SKM-1 treated with dmso at 0.1 percent for 144 hours (cell line): Measurements from ENCODE around the gene RAPGEF3.

Source experiments
- DNase-seq: peaks from one replicate; lab custom pipeline; 2025; ENCODE audit not compliant: unreplicated experiment; lab: John Stamatoyannopoulos, UW

Gene RAPGEF3, protein sequence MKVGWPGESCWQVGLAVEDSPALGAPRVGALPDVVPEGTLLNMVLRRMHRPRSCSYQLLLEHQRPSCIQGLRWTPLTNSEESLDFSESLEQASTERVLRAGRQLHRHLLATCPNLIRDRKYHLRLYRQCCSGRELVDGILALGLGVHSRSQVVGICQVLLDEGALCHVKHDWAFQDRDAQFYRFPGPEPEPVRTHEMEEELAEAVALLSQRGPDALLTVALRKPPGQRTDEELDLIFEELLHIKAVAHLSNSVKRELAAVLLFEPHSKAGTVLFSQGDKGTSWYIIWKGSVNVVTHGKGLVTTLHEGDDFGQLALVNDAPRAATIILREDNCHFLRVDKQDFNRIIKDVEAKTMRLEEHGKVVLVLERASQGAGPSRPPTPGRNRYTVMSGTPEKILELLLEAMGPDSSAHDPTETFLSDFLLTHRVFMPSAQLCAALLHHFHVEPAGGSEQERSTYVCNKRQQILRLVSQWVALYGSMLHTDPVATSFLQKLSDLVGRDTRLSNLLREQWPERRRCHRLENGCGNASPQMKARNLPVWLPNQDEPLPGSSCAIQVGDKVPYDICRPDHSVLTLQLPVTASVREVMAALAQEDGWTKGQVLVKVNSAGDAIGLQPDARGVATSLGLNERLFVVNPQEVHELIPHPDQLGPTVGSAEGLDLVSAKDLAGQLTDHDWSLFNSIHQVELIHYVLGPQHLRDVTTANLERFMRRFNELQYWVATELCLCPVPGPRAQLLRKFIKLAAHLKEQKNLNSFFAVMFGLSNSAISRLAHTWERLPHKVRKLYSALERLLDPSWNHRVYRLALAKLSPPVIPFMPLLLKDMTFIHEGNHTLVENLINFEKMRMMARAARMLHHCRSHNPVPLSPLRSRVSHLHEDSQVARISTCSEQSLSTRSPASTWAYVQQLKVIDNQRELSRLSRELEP

DNA sequence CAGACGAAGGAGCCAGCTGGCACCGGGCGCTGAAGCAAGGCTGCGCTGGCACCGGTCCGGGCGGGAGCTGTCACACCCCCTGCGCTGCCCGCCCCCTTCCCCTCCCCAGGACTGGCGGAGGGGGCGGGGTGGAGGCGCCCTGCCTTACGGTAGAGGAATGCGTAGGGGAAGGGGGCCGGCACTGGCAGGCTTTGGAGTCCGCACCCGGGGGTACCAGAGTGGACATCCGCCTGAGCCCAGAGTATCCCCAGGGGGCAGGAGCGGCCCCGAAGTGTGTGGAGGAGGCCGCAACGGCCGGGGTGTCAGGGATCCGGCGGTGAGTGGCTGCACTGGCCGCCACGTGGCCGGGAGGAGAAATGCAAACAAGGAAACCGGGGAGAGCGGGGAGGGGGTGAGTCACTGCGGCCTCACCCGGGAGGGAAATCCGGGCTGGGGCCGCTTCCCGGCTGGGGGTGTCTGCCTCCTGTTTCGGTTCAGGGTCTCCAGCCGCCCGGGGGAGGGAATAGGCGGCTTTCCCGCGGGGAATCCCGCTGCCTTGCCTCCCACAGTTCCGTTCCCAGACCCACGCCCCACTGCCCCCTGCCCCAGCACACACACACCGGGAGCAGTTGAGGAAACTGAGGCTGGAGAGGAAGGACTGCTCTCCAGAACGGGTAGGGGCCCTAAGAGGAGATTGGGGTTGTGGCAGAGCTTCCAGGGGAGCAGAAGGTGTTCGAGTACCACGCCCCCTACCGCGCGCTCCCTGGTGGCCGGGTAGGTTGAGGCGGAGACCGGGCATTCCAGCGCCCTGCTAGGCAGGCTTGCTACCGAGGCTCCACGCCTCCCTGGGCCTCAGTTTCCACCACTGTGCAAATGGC is at the start of gene RAPGEF3:
RAPGEF3 (minus strand) TSS at position 47 of the 857 bp plus-strand sequence. CDS start 324 bp downstream, outside the sequence.
- peak; percentile 63 for DNase-seq

DNA sequence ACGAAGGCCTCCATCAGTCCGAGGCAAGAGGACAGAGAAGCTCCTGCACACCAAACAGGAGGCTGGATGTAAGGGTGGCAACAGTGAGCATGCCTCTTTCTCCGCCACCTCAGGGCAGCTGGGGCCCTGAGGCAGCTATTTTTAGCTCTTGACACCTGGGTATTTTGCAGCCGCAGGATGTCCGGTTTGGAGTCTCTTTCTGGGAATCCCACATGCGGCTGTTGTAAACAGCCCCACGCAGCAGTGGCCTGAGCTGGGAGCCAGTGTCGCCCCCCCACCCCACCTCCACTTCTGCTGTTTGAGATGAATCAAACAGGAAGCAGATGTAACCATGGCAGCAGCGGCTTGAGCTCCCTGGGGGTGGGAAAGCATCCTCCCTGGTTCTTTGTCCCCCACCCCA is 49.4 kb upstream of the RAPGEF3 start:
- DNase-seq: no peak

DNA sequence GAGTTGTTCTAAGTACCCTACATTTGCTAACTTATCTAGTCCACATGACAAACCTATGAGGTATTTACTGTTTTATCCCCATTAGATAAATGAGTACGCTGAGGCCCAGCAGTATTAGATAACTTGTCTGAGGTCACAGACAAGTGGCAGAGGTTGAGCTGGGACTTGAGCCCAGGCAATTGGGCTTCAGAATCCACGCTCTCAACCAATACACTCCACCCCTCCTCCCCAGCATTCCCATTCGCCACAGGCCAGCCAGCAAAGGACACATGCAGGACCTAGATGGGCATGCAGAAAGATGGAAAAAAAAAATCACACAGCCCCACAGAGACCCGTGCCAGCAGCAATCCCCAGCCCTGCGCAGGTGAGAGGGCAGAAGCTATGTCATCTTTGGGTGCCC is 48.7 kb upstream of the RAPGEF3 start:
- no peak for DNase-seq

DNA sequence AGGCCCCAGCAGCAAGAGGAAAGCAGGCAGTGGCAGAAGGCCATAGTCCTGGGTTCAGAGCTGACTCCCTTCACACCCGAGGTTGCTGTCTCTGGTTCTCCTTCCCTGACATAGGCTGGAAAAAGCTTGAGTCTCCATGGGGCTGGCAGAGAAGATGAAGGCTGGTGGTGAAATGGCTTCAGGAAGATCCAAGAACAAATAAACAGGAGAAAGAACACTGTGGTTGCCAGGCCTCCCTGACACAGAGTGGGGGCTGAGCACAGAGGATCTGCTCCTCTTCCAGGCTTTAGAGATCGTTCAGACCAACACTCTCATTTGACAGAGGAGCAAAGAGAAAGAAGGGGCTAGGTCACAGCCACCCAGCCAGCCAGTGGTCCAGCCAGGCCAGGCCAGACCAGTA is 46.7 kb upstream of the RAPGEF3 start:
- no peak for DNase-seq

DNA sequence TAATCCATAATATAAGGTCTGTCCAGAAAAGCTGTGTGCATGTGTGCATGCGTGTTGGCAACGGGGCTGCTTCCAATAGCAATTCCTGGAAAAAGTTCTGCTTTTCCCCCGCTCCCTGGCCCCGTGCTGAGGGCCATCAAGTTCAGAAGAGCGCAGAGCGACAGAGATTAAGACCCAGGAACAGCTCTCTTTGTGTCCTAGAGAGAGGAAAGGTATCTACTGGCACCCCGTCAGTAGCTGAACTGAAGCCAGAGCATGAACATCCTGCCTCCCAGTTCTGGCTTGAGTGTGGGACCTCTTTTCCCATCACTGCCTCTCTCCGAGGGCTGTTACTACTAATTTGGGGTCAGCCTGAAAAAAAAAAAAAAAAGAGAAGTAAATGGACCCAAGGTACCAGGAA is 45.5 kb upstream of the RAPGEF3 start:
- no peak for DNase-seq

DNA sequence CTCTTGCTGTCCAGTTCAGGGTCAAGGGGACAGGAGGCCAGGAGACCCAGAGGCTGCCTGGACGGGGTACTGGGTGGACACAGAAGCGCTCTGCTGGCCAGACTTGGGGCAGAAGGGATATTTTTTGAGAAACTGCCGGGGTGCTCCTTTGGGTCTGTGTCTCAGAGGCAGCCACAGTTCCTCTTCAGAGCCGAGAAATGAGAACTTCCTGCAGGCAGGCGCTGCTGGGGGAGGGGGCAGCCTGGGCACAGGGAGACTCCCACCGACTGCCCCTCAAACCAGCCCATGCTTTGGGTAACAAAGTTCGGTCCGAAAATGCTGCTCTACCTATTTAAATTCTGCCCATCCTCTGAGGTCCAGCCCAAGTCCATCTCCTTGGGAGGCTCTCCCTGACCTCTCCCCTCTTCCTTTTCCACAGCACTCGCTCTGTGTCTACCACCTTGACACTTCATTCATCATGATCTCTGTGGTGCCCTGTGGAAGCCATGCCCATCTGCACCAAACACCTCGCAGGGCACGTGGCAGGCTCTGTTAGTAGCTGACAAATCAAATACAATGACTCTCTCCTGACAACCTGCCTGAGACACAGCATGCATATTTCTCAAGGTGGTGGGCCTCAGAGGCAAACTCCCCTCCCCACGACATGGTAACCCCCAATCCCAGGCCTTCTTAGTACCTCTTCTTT is 44.7 kb upstream of the RAPGEF3 start:
- peak; percentile 5 for DNase-seq

DNA sequence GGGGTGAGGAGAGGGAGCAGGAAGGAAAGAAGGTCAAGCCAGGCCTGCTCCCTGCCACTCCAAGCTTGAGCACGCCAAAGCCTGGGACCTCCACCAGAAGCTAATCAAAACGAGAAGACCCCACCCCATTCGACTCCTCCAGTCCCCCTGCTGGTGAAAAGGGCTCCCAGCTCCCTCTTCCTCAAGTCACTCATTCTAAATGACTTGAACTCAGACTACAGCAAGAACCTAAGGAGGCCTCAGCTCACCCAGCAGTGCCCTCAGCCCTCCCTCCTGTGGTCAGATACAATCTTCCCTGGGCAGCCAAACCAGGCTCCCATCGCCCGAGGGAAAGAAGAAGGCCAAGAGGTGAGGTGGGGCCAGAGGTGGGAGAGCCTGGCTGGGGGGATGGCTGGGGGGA is 43.6 kb upstream of the RAPGEF3 start:
- no peak for DNase-seq

DNA sequence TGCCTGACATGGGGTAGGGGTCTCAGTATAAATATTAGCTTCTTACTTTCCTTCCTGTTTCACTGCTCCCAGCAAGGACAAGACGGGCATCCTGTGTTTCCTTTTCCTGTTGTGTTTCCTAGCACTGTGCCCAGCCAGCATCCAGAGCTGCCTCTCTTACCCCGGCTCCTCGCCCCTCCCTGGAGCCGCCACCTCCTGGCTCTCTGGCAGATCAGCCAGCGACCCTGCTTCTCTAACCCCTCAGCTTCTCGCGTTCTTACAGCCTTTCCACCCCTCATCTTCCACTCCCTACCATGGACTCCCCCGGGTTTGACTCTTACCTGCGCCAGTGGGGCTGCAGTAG is 43.2 kb upstream of the RAPGEF3 start:
- no peak for DNase-seq

DNA sequence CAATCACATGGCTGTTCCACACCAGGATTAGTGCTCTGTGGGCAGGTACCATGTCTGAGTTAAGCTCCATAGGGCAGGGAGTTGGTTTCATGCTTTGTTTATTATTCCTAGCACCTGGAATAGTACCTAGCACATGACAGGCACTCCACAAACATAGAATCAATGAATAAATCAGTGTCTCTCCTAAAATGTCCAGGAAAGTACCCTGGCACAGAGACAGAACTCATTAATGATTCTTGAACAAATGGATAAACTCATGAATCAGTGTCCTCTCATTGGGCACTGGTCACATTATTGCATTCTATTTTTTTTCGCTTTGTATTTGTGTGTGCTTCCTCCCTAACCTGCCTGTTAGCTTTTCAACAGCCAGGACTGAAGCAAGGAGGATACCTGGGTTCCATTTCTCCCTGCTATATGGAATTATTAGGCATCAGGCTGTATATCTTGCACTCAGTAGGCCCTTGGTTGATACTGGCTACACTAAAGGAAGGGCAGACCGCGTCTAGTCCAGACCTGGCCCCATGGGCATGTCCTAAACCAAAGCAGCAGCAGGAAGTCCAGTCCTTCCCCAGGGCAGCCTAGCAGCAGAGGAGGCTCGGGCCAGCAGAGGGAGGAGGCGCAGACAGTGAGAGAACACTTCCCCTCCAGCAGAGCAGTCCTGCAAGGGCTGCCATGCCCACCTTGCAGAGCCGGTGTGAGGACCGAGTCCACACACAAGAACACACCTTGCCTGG is 42.7 kb upstream of the RAPGEF3 start:
- DNase-seq: peak; percentile 10

DNA sequence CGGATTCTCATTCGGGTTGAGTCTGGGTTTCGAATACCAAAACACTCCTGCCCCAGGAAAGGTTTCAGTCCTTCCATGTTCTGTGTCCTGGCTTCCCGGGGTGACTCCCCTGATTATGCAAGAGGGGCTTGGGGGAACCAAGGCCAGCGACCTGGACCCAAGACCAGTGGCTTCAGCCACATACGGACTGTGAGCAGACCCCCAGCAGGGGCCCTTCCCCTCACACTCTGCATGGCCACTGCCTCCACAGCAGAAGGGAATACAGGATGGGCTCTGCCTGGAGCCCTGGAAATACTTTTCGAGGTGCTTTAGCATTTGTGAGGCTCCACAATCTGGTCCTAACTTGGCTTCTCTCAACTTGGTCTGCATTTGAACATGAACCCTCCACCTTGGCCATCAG is 41.9 kb upstream of the RAPGEF3 start:
- no peak for DNase-seq

DNA sequence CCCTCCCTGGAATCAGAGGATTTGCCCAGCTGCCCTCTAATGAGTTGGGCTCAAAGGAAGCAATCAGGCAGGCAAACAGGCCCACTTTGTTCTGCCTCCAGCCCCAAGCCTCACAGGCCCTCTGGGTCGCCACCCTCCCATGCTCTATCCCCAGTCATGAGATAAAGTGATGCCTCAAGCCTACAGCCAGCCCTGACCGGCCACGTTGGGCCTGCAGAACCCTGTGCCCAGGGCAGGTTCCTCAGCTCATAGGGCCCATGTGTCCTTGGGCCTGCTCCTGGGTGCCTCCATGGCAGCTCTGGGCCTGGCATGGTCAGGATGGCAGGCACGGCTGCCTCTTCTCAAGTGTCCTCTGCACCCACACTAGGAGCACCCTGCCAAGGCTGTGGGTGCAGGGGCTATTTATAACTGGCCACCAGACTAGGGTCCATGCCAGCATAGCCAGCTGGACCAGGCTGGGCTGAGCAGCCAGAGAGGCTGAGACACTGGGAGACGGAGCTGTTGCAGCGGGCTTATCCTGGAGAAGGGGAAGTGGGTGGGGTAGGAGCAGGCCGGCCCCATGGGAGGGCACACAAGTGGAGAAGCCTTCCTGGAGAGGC is 40.8 kb upstream of the RAPGEF3 start:
- DNase-seq: no peak

DNA sequence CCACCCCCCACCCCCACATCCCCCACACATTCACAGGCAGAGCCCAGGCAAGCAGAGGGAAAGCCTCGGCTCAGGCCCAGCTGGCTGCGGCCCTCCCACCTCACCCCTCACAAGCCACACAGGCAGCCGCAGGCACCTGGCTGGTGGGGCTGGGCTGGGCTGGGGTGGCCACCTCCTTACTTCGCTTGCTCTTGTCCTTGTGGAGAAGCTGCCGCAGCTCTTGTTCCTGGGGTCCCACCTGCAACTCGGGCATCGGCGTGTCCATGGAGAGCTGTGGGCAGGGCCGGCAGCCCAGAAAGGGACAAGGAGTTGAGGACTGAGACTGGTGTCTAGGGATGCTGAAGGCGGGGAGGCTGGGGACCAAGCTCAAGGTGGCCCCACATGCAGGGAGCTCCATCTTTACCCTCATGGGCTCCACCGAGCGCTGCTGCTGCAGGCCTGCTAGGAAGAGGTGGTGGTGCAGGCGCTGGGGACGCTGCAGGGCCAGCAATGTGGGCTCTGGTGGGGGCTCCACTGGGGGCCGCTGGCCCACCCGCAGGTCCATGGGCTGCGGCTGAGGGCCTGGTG is 39.8 kb upstream of the RAPGEF3 start:
- no peak for DNase-seq

DNA sequence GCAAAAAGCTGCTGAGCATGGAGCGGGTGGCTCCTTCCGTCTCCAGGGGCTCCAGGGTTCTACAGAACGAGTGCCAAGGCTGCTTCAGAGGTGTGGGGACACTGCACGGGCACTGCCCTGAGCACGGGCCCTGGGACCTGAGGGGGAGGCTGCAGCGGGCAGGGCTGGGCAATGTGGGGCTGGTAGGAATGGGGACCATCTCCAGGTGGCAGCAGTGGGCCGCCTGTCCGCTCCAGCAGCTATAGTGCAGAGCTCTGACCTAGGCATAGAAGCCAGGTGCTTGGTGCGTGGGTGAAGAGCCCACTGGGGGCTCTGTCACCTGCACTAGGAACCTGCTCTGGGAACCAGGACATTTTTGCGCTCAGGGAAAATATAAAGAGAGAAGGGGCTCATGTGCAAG is 38.8 kb upstream of the RAPGEF3 start:
- no peak for DNase-seq

DNA sequence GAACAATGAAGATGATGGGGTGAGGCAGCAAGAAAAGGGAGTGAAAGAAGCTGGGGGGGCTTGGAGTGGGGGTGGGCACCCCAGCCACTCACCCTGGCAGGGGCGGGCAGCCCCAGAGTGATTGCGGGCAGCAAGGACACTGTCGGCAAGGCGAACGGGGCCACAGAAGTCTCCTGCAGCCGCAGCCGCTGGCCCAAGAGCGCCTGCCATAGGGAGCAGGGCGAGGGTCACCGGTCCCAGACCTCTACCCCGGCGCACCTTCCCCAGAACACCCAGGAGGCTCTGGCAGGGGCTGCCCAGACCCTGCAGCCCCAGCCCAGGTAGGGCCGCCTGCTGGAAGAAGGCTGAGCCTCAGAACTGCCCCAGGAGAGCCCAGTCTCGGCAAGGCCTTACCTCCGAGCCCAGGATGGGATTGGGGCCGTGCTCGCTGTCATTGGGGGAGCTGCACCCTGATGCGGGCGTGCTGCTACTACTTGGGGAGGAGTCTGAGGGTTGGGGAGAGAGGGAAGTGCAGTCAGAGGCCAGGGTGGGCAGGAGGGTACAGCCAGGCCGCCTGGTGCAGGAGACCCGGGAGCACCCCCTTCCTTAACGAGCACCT is 37.2 kb upstream of the RAPGEF3 start:
- DNase-seq: no peak

DNA sequence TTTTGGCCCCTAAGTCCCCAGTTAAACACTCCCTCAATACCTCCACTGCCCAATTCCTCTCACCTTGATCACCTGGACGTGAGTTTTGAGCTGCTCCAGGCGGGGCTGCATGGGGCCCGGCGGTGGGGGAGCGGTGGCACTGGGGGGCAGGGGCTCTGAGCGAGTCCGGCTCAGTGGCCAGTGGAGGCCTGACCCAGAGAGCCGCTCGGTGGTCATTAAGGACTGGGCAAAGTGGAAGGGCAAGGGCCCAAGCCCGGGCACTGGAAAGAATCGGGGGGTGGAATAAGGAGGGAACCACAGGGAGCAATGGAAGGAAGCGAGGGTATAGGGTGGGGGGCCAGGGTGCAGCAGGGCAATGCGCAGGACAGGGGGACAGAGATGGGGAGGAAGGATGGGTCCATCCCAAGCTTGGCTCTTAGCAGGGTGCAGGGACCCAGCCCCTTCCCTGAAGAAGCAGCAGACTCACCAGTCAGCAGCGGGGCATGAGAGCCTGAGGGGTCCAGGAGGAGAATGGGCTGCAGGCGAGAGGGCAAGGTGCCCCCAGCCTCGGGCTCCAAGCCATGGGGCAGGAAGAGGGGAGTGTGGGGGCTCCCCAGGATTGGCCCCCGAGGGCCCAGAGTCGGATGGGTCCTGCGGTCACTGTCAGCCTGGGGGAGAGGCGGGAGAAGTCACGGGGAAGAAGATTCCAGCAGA is 36.6 kb upstream of the RAPGEF3 start:
- DNase-seq: no peak

DNA sequence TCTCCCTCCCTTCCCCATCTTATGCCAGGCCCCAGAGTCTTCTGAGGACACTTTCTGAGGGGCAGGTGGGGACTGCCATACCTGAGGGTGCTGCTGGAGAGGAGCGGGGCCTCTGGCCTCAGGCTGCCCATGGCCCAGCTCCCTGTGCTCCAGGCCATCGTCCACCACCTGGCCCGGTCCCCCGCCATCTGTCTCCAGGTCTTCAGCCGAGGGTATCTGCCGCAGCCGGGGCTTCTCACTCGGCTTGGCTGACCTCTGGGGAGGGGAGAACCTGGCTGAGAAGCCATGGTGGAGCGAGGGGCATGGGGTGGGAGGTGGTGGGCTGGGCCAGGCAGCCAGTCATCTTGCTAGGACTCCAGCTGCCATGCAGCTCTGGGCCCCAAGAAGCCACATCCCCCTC is 36.0 kb upstream of the RAPGEF3 start:
- no peak for DNase-seq

DNA sequence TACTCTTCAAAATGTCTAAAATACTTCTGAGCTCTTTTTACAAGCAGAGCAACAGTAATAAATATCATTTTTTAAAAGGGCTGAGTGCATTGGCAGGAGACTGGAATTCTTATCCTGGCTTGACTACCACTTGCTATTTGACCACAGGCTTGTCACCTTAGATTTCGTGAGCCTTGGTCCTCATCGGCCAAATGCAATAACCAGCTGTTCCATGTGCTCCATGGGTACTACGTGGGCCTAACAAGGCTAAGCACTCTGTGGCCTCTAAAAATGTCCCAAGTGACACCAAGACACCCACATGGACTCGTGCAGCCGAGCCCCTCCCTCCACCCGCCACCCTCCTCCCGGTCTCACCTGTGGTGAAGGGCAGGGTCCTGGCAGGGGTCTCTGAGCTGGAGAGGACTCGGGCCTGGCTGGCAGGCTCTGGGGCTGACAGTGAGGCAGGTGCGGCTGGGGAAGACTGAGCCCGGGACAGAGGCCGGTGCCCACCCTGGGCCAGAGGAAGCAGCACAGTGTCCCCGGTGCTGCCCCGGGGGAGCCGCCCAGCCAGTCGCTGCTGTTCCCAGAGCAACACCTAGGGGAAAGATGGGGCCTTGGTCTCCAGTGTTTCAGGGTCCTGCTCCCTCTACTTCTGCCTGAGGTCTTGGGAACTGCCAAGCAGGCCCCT is 34.5 kb upstream of the RAPGEF3 start:
- no peak for DNase-seq

DNA sequence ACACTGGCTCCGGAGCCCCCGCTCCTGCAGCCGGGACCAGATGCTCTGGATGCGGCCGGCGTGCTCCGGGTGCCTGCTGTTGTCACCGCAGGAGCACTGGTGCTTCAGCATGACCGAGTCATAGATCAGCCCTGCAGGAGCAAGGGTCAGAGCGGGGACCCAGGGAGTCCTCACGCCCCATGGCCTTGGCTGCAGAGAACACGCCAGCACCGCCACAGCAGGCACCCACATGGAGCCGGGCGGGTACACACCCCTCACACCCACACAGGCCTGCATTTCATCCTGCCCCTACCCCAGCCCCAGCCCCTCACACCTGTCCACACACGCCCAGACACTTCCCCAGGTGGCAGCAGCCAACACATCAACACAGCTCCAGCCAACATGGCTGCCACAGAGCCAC is 33.2 kb upstream of the RAPGEF3 start:
- DNase-seq: no peak
